GM12873 (cell line): ENCODE results near the gene SOD2.

Experiments used
- CTCF ChIP-seq: IDR thresholded peaks from 2 replicates; pipeline ENCODE4 v1.5.1; 2012; ENCODE audit warnings: low read depth, mild to moderate bottlenecking, moderate library complexity, low read length, control low read depth; ENCODE audit not compliant: insufficient read depth; ENCODE audit errors: missing control alignments

SOD2 gene

GRCh38 chr6:159676890-159677505 is 16.0 kb downstream of the SOD2 start:
- no peak for TF ChIP-seq CTCF

- no peak for TF ChIP-seq CTCF
These were observed 27.0 kb downstream of the SOD2 start for GRCh38 chr6:159665868-159666635.

GRCh38 chr6:159655409-159655988 is 37.5 kb downstream of the SOD2 start:
- TF ChIP-seq CTCF = no peak

DNA sequence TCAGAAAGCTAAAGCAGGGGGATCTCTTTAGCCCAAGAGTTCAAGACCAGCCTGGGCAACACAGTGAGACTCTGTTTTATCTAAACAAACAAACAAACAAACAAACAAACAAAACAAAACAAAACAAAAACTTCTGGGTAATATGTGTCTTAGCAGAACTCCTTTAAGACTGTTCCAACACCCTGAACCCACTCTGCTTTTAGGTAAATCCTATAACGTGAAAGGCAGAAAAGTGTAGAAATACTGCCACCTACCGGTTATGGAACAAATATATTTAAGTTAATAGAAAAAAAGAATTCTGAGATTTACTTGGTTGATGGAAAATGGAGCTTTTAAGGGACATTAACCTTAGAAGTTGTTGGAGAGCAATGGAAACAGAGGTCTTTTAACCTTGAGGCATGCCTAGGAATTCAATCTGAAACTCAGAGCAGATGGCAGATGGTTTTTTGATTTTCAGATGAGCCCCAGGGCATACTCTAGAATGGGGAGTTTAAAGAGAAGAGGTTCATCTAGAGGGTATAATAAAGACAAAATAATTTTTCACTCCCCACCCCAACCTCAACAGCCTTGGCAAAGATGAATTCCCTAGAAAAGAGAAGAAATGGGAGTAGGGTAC is 38.5 kb downstream of the SOD2 start:
- peak; percentile 39 for TF ChIP-seq CTCF

GRCh38 chr6:159650314-159650713 is 42.7 kb downstream of the SOD2 start:
- no peak for TF ChIP-seq CTCF

DNA sequence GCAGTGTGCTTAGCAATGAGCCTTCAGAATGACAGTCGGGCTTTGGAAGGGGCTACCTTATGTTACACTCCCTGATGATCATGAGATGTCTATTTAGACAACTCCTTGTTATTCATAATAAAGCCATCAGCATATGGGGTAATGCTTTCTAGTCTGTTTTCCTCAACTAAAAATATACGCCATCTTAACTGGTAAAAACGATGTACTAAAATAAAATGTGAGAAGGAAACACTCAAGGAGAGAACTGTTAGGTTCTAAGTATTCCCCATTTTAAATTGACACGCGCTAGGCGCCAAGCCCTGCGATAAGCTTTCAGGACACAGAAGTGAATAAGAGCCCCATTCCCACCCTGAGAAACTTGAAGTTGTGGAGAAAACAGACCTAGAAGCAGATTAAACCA is 43.6 kb downstream of the SOD2 start:
- no peak for TF ChIP-seq CTCF

GRCh38 chr6:159646733-159647132 is 46.3 kb downstream of the SOD2 start:
- TF ChIP-seq CTCF = no peak
